Panc1 (cell line): ENCODE measurements around the gene FOXA3. TPM values are rescaled to one million over a fixed set of nuclear protein-coding genes. Genes with fewer than 3 reads are reported as not detected.

ENCODE experiments used
- ATAC-seq: fragments of 200-7000 bp; cut with Tn5 transposase; 2 replicates; pipeline ENCODE4 v1.9.1; 2020; ENCODE audit warnings: mild to moderate bottlenecking, moderate library complexity
- BruUV-seq: library from RNA; stranded (reverse); fragments of 400-500 nt; replicated peaks from 2 replicates; lab custom pipeline; 2021; lab: Mats Ljungman, UMichigan
- CTCF ChIA-PET: fragments of 300-600 bp; sonication (Branson Sonifier 250); formaldehyde crosslinking; loops from one replicate; lab custom pipeline; 2022; ENCODE audit warnings: antibody characterized with exemption; lab: Charles Lee
- POLR2A ChIA-PET: fragments of 300-600 bp; sonication (Branson Sonifier 250); formaldehyde crosslinking; loops from one replicate; lab custom pipeline; 2022; ENCODE audit warnings: antibody characterized with exemption; lab: Charles Lee
- DNase-seq: peaks from one replicate; pipeline ENCODE4 v3.0.0-alpha.2; 2010; ENCODE audit warnings: low read depth, low spot score
- H3K27ac ChIP-seq: 2 replicates; pipeline ENCODE4 v1.5.1; 2011; ENCODE audit warnings: mild to moderate bottlenecking, low read length, inconsistent platforms
- H3K27me3 ChIP-seq: fragments of 200-500 bp; sonication (Bioruptor generic); 2 replicates; pipeline ENCODE4 v1.6.0; 2014; ENCODE audit warnings: low read length, inconsistent platforms; ENCODE audit not compliant: control insufficient read depth, insufficient read depth
- H3K36me3 ChIP-seq: fragments of 200-500 bp; sonication (Bioruptor generic); 2 replicates; pipeline ENCODE4 v1.5.1; 2014; ENCODE audit warnings: inconsistent platforms, mild to moderate bottlenecking, low read length, moderate library complexity; ENCODE audit not compliant: control insufficient read depth, insufficient read depth
- H3K4me1 ChIP-seq: 2 replicates; pipeline ENCODE4 v1.5.1; 2011; ENCODE audit warnings: inconsistent platforms, mild to moderate bottlenecking, low read length, moderate library complexity; ENCODE audit not compliant: control insufficient read depth, insufficient read depth
- H3K4me3 ChIP-seq, 2 experiments: 2 replicates each; pipeline ENCODE4 v1.5.1; 2011 to 2012; ENCODE audit warnings: low read depth in 2 of 2, low read length in 2 of 2, mild to moderate bottlenecking in 2 of 2, inconsistent platforms in 1 of 2, moderate library complexity in 1 of 2
- H3K9me3 ChIP-seq: fragments of 200-500 bp; sonication (Bioruptor generic); 2 replicates; pipeline ENCODE4 v1.5.1; 2014; ENCODE audit warnings: low read depth, mild to moderate bottlenecking, inconsistent platforms, low read length, moderate library complexity; ENCODE audit not compliant: control insufficient read depth, insufficient read depth
- POLR2AphosphoS5 ChIP-seq: IDR thresholded peaks from 2 replicates; pipeline ENCODE4 v1.6.1; 2012; ENCODE audit warnings: mild to moderate bottlenecking, low read depth, low read length, moderate library complexity
- SIN3A ChIP-seq: IDR thresholded peaks from 2 replicates; pipeline ENCODE4 v1.6.1; 2012; ENCODE audit warnings: low read depth, mild to moderate bottlenecking, low read length, moderate library complexity, borderline replicate concordance; ENCODE audit not compliant: insufficient read depth
- TCF7L2 ChIP-seq: IDR thresholded peaks from 2 replicates; pipeline ENCODE4 v1.6.1; 2011; ENCODE audit warnings: mild to moderate bottlenecking, low read depth, low read length, inconsistent platforms
- in situ Hi-C: cut with HindIII; loops from 2 replicates; pipeline ENCODE4 v1.10.0; 2016; ENCODE audit warnings: low sequenced_read_pairs, low pct_unique_long_range_greater_than_20kb
- intact Hi-C: fragments of 100-400 bp; cut with micrococcal nuclease; formaldehyde crosslinking; loops from one replicate; pipeline ENCODE4 v1.10.0; 2022; ENCODE audit not compliant: unreplicated experiment
- total RNA-seq: library from RNA; stranded (reverse); gene quantifications from one replicate; pipeline ENCODE4 v1.2.1, GENCODE V29; 2021; ENCODE audit not compliant: unreplicated experiment
- TF ChIP-seq, protein P1 (sequence below): fragments of 450-650 bp; IDR thresholded peaks from 2 replicates; pipeline ENCODE4 v1.5.1; 2017; ENCODE audit warnings: mild to moderate bottlenecking
- TF ChIP-seq, protein P2 (sequence below), 2 experiments: IDR thresholded peaks; 2 replicates each; pipeline ENCODE4 v1.6.1; 2011 to 2012; ENCODE audit warnings: low read depth in 2 of 2, control low read depth in 1 of 2, low read length in 1 of 2, mild to moderate bottlenecking in 1 of 2, moderate library complexity in 1 of 2; ENCODE audit not compliant: insufficient read depth in 1 of 2

The FOXA3 gene
- total RNA-seq, 1 experiment from 2014 or later: 0.26 TPM

GRCh38 chr19:45881909-45882528 is 17.9 kb downstream of the FOXA3 start:
- Histone ChIP-seq H3K27me3 (no peaks in the 10 kb centered on the region), H3K9me3 (no peaks in the 10 kb centered on the region), H3K36me3 (no peaks in the 10 kb centered on the region), H3K4me3 (no peak overlapping the region), H3K4me1 (peaks cover 4% of the 10 kb centered on the region), H3K27ac (no peak overlapping the region)
- ATAC-seq (no peak), DNase-seq (no peak)
- intact Hi-C loops: no loop called here
- ChIA-PET POLR2A (no interaction called here), CTCF (interaction anchor here (0.7 to 0.8 kb wide), 2 partner anchors 64 to 65 kb away, joined by 3 to 4 read pairs; no protein-coding TSS in a partner anchor)
- TF ChIP-seq, protein P1, sequence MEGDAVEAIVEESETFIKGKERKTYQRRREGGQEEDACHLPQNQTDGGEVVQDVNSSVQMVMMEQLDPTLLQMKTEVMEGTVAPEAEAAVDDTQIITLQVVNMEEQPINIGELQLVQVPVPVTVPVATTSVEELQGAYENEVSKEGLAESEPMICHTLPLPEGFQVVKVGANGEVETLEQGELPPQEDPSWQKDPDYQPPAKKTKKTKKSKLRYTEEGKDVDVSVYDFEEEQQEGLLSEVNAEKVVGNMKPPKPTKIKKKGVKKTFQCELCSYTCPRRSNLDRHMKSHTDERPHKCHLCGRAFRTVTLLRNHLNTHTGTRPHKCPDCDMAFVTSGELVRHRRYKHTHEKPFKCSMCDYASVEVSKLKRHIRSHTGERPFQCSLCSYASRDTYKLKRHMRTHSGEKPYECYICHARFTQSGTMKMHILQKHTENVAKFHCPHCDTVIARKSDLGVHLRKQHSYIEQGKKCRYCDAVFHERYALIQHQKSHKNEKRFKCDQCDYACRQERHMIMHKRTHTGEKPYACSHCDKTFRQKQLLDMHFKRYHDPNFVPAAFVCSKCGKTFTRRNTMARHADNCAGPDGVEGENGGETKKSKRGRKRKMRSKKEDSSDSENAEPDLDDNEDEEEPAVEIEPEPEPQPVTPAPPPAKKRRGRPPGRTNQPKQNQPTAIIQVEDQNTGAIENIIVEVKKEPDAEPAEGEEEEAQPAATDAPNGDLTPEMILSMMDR: no peak
- no peak for TF ChIP-seq TCF7L2
- TF ChIP-seq, protein P2, sequence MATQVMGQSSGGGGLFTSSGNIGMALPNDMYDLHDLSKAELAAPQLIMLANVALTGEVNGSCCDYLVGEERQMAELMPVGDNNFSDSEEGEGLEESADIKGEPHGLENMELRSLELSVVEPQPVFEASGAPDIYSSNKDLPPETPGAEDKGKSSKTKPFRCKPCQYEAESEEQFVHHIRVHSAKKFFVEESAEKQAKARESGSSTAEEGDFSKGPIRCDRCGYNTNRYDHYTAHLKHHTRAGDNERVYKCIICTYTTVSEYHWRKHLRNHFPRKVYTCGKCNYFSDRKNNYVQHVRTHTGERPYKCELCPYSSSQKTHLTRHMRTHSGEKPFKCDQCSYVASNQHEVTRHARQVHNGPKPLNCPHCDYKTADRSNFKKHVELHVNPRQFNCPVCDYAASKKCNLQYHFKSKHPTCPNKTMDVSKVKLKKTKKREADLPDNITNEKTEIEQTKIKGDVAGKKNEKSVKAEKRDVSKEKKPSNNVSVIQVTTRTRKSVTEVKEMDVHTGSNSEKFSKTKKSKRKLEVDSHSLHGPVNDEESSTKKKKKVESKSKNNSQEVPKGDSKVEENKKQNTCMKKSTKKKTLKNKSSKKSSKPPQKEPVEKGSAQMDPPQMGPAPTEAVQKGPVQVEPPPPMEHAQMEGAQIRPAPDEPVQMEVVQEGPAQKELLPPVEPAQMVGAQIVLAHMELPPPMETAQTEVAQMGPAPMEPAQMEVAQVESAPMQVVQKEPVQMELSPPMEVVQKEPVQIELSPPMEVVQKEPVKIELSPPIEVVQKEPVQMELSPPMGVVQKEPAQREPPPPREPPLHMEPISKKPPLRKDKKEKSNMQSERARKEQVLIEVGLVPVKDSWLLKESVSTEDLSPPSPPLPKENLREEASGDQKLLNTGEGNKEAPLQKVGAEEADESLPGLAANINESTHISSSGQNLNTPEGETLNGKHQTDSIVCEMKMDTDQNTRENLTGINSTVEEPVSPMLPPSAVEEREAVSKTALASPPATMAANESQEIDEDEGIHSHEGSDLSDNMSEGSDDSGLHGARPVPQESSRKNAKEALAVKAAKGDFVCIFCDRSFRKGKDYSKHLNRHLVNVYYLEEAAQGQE (IDR thresholded peaks at IDR 0.05; ENCODE audit: insufficient read depth in 1 of 2, low read depth in 2 of 2, low read length in 1 of 2): no peak
- TF ChIP-seq POLR2AphosphoS5: no peak
- TF ChIP-seq SIN3A: no peak
- no TSS peak for BruUV-seq
- in situ Hi-C loops: no loop called here

GRCh38 chr19:45882652-45883585 is 18.8 kb downstream of the FOXA3 start:
- Histone ChIP-seq H3K27ac (peak overlapping the region; percentile 69; the same call in 1 of the 2 replicates), H3K4me1 (peaks cover 9% of the 10 kb centered on the region), H3K27me3 (no peaks in the 10 kb centered on the region), H3K4me3 (peak overlapping the region; percentile 33 to 63), H3K9me3 (no peaks in the 10 kb centered on the region), H3K36me3 (no peaks in the 10 kb centered on the region)
- intact Hi-C loops: no loop called here
- in situ Hi-C loops: no loop called here
- DNase-seq (peak; percentile 61), ATAC-seq (peak; percentile 36; the same call in 1 of the 2 replicates)
- BruUV-seq: no TSS peak
- TF ChIP-seq, protein P1: peak; percentile 97
- TF ChIP-seq TCF7L2 (no peak; the same call in 1 of the 2 replicates), SIN3A (no peak), POLR2AphosphoS5 (0 out of 2 replicates have a peak, but pooled peaks have one; percentile 15)
- TF ChIP-seq, protein P2 (IDR thresholded peaks at IDR 0.05; ENCODE audit: insufficient read depth in 1 of 2, low read depth in 2 of 2, low read length in 1 of 2): no peak
- POLR2A ChIA-PET: no interaction called here
- CTCF ChIA-PET: interaction anchor here (0.7 to 0.8 kb wide), 2 partner anchors 65 to 66 kb away, joined by 3 to 4 read pairs; no protein-coding TSS in a partner anchor
